SK-N-SH (cell line): ENCODE data around the gene DSCAML1. TPM values are rescaled to one million over a fixed set of nuclear protein-coding genes. Genes with fewer than 3 reads are reported as not detected.

Experiments used
- CTCF ChIA-PET: fragments of 300-600, 350-600 bp; formaldehyde crosslinking; extraction: SDS; loops from one replicate; lab custom pipeline; 2021; lab: Yijun Ruan, JAX
- POLR2A ChIA-PET: fragments of 350-600 bp; sonication (Branson Sonifier 250); formaldehyde crosslinking; extraction: SDS; loops from one replicate; lab custom pipeline; 2020; ENCODE audit warnings: antibody characterized with exemption, inconsistent platforms; lab: Yijun Ruan, JAX
- DNase-seq: peaks from one replicate; pipeline ENCODE4 v3.0.0; 2012
- H2AFZ ChIP-seq: fragments of 200-600 bp; sonication (generic); 2 replicates; pipeline ENCODE4 v1.8.1; 2016; ENCODE audit warnings: antibody characterized with exemption, mild to moderate bottlenecking, low read depth
- H3F3A ChIP-seq: fragments of 200-600 bp; sonication (generic); replicated peaks from 2 replicates; pipeline ENCODE3; 2016; ENCODE audit warnings: antibody characterized with exemption, mild to moderate bottlenecking; ENCODE audit not compliant: insufficient read depth
- H3K27ac ChIP-seq, 2 experiments: fragments of 200-500 bp in 1 of 2; fragments of 200-600 bp in 1 of 2; sonication (Bioruptor generic) in 1 of 2; sonication (generic), shearing (Covaris generic) in 1 of 2; 2 replicates each; pipeline versions ENCODE4 v1.5.1 to v1.6.1; 2014 to 2016; ENCODE audit warnings: low read depth in 2 of 2, inconsistent platforms in 1 of 2, low read length in 1 of 2, mild to moderate bottlenecking in 1 of 2, mixed read lengths in 1 of 2
- H3K27me3 ChIP-seq: fragments of 200-600 bp; sonication (generic), shearing (Covaris generic); 2 replicates; pipeline ENCODE4 v1.6.1; 2016; ENCODE audit warnings: mixed run types; ENCODE audit not compliant: insufficient read depth
- H3K36me3 ChIP-seq, 2 experiments: fragments of 200-500 bp in 1 of 2; fragments of 200-600 bp in 1 of 2; sonication (Bioruptor generic) in 1 of 2; sonication (generic) in 1 of 2; replicated peaks in 1 of 2; 2 replicates each; pipeline versions ENCODE3 to v1.5.1; 2014 to 2016; ENCODE audit warnings: low read length in 1 of 2, mild to moderate bottlenecking in 1 of 2; ENCODE audit not compliant: insufficient read depth in 2 of 2, control insufficient read depth in 1 of 2
- H3K4me1 ChIP-seq, 2 experiments: fragments of 200-500 bp in 1 of 2; fragments of 200-600 bp in 1 of 2; sonication (Bioruptor generic) in 1 of 2; sonication (generic), shearing (Covaris generic) in 1 of 2; 2 replicates each; pipeline versions ENCODE4 v1.5.1 to v1.6.1; 2014 to 2016; ENCODE audit warnings: low read depth in 1 of 2, low read length in 1 of 2, mixed run types in 1 of 2; ENCODE audit not compliant: insufficient read depth in 2 of 2, control insufficient read depth in 1 of 2
- H3K4me2 ChIP-seq: fragments of 200-600 bp; sonication (generic), shearing (Covaris generic); 2 replicates; pipeline ENCODE4 v1.6.1; 2017; ENCODE audit warnings: mixed run types
- H3K4me3 ChIP-seq, 2 experiments: fragments of 200-500 bp in 1 of 2; fragments of 200-600 bp in 1 of 2; sonication (Bioruptor generic) in 1 of 2; sonication (generic), shearing (Covaris generic) in 1 of 2; 2 replicates each; pipeline versions ENCODE4 v1.5.1 to v1.8.1; 2014 to 2016; ENCODE audit warnings: low read depth in 2 of 2, inconsistent platforms in 1 of 2, low read length in 1 of 2, mild to moderate bottlenecking in 1 of 2, mixed read lengths in 1 of 2, moderate library complexity in 1 of 2
- H3K79me2 ChIP-seq: fragments of 200-600 bp; sonication (generic); 2 replicates; pipeline ENCODE4 v1.8.1; 2017; ENCODE audit warnings: mild to moderate bottlenecking; ENCODE audit not compliant: insufficient read depth
- H3K9ac ChIP-seq: fragments of 200-600 bp; sonication (generic); 2 replicates; pipeline ENCODE4 v1.6.1; 2017; ENCODE audit warnings: mixed run types
- H3K9me2 ChIP-seq: fragments of 200-600 bp; sonication (generic); 2 replicates; pipeline ENCODE4 v1.6.1; 2017; ENCODE audit warnings: mixed run types
- H3K9me3 ChIP-seq: fragments of 200-600 bp; sonication (generic); 2 replicates; pipeline ENCODE4 v1.6.1; 2017; ENCODE audit warnings: mixed run types, mild to moderate bottlenecking, moderate library complexity
- H4K20me1 ChIP-seq: fragments of 200-600 bp; sonication (generic); 2 replicates; pipeline ENCODE4 v1.6.1; 2017; ENCODE audit warnings: mild to moderate bottlenecking, mixed run types; ENCODE audit not compliant: insufficient read depth
- CHD2 ChIP-seq: fragments of 150-350 bp; IDR thresholded peaks from 2 replicates; pipeline ENCODE4 v1.6.1; 2018; ENCODE audit warnings: low read length; ENCODE audit not compliant: partially characterized antibody
- ELF1 ChIP-seq: IDR thresholded peaks from 2 replicates; pipeline ENCODE4 v1.4.0; 2012
- EZH2phosphoT487 ChIP-seq: fragments of 200-600 bp; sonication (generic); IDR thresholded peaks from 2 replicates; pipeline ENCODE4 v1.6.1; 2017; ENCODE audit warnings: low read depth, mixed run types, mild to moderate bottlenecking, antibody characterized with exemption, moderate library complexity, borderline replicate concordance
- GATA2 ChIP-seq: sonication (generic); formaldehyde crosslinking; IDR thresholded peaks from 2 replicates; pipeline ENCODE4 v1.5.0; 2020; ENCODE audit warnings: mild to moderate bottlenecking, missing genetic modification reagents
- MAX ChIP-seq: IDR thresholded peaks from 2 replicates; pipeline ENCODE4 v1.4.0; 2012; ENCODE audit warnings: low read depth
- NFIC ChIP-seq: IDR thresholded peaks from 2 replicates; pipeline ENCODE4 v1.4.0; 2012; ENCODE audit warnings: borderline replicate concordance
- POLR2AphosphoS5 ChIP-seq: IDR thresholded peaks from 2 replicates; pipeline ENCODE4 v1.6.1; 2012; ENCODE audit warnings: low read depth, low read length
- RAD21 ChIP-seq: IDR thresholded peaks from 2 replicates; pipeline ENCODE4 v1.6.1; 2012; ENCODE audit warnings: mild to moderate bottlenecking, low read length
- REST ChIP-seq: IDR thresholded peaks from 2 replicates; pipeline ENCODE4 v1.6.1; 2012; ENCODE audit warnings: mild to moderate bottlenecking, low read depth, low read length, moderate library complexity
- RFX5 ChIP-seq: IDR thresholded peaks from 2 replicates; pipeline ENCODE4 v1.6.1; 2012; ENCODE audit warnings: mild to moderate bottlenecking, improper control_type of control experiment, low read length
- SIN3A ChIP-seq: IDR thresholded peaks from 2 replicates; pipeline ENCODE4 v1.6.1; 2012; ENCODE audit warnings: low read depth, mild to moderate bottlenecking, low read length, moderate library complexity, borderline replicate concordance
- TCF12 ChIP-seq: IDR thresholded peaks from 2 replicates; pipeline ENCODE4 v1.4.0; 2012
- TEAD4 ChIP-seq: IDR thresholded peaks from 2 replicates; pipeline ENCODE4 v1.4.0; 2012; ENCODE audit warnings: mild to moderate bottlenecking, borderline replicate concordance; ENCODE audit not compliant: insufficient read depth
- USF1 ChIP-seq: IDR thresholded peaks from 2 replicates; pipeline ENCODE4 v1.4.0; 2012; ENCODE audit warnings: low read depth, borderline replicate concordance
- USF2 ChIP-seq: fragments of 150-350 bp; IDR thresholded peaks from 2 replicates; pipeline ENCODE4 v1.6.1; 2017; ENCODE audit warnings: antibody characterized with exemption, low read length, low read depth, borderline replicate concordance
- YY1 ChIP-seq: IDR thresholded peaks from 2 replicates; pipeline ENCODE4 v1.4.0; 2012; ENCODE audit warnings: low read depth, mild to moderate bottlenecking
- WGBS: methylation state at CpG from one replicate; pipeline ENCODE4 v1.1.6; 2017; ENCODE audit warnings: low lambda C conversion rate; 5-methylcytosine and 5-hydroxymethylcytosine counted together
- polyA plus RNA-seq, 3 experiments: library from polyadenylated mRNA; depleted of rRNA; stranded (reverse); fragments of >200 nt; gene quantifications; 2 replicates each; pipeline ENCODE4 v1.2.3, GENCODE V29; 2012

DSCAML1 gene
- polyA plus RNA-seq, 1 of the 3 experiments (the other 2 are of a cell fraction) = not detected

GRCh38 chr11:117805045-117805444 lies 8.0 kb upstream of the DSCAML1 start:
- ChIA-PET POLR2A (no interaction called here), CTCF (interaction anchor here (0.8 to 15.4 kb wide), 8 partner anchors 10 to 379 kb away, joined by 3 to 449 read pairs (median 67); partner anchors contain the start of gene FXYD2)
- H3K9me3 ChIP-seq = no peaks in the 10 kb centered on the region
- H3K27ac ChIP-seq = no peak overlapping the region
- WGBS = 0% methylated on average over 1 of the region's 1 CpG
- H3K4me3 ChIP-seq = no peak overlapping the region
- no peak overlapping the region for H3K9ac ChIP-seq
- H3K4me1 ChIP-seq = peaks cover 0 to 5% of the 10 kb centered on the region in 2 experiments; a peak in 1 of 4 replicates
- H3K36me3 ChIP-seq = no peaks in the 10 kb centered on the region
- no peaks in the 10 kb centered on the region for H3K9me2 ChIP-seq
- no peaks in the 10 kb centered on the region for H3K79me2 ChIP-seq
- H3F3A ChIP-seq = no peaks in the 10 kb centered on the region
- H2AFZ ChIP-seq = no peak overlapping the region
- no peak overlapping the region for H3K4me2 ChIP-seq
- TF ChIP-seq NFIC = no peak
- no peak for TF ChIP-seq GATA2 (CRISPR knock-in tag)
- TF ChIP-seq TCF12 = no peak
- TF ChIP-seq REST = no peak
- TF ChIP-seq EZH2phosphoT487 = no peak
- no peak for TF ChIP-seq MAX
- no peak for TF ChIP-seq RAD21
- TF ChIP-seq YY1 = no peak
- no peak for TF ChIP-seq ELF1
- TF ChIP-seq RFX5 = no peak
- TF ChIP-seq SIN3A = no peak
- no peak for DNase-seq
- peaks cover 25% of the 10 kb centered on the region; the same call in 1 of the 2 replicates for H3K27me3 ChIP-seq
- H4K20me1 ChIP-seq = no peaks in the 10 kb centered on the region

GRCh38 chr11:117803896-117804295 lies 6.9 kb upstream of the DSCAML1 start:
- no peak for DNase-seq

More at GRCh38 chr11:117803896-117804295, 6.9 kb upstream of the DSCAML1 start:
- Histone ChIP-seq H3K79me2 (no peaks in the 10 kb centered on the region), H3K9ac (no peak overlapping the region), H3K27me3 (peaks cover 29% of the 10 kb centered on the region; the same call in 1 of the 2 replicates), H2AFZ (no peak overlapping the region), H3F3A (no peaks in the 10 kb centered on the region), H3K9me2 (no peaks in the 10 kb centered on the region), H3K4me1 (peaks cover 0 to 2% of the 10 kb centered on the region in 2 experiments; a peak in 1 of 4 replicates), H4K20me1 (no peaks in the 10 kb centered on the region), H3K9me3 (no peaks in the 10 kb centered on the region), H3K4me3 (no peak overlapping the region), H3K27ac (no peak overlapping the region), H3K4me2 (no peak overlapping the region), H3K36me3 (no peaks in the 10 kb centered on the region)
- POLR2A ChIA-PET = no interaction called here
- TF ChIP-seq REST (no peak), POLR2AphosphoS5 (no peak), YY1 (no peak), CHD2 (no peak), RFX5 (no peak), TEAD4 (no peak), TCF12 (no peak), USF1 (no peak), USF2 (no peak)
- CTCF ChIA-PET = interaction anchor here (1.4 to 15.4 kb wide), 6 partner anchors 9 to 378 kb away, joined by 3 to 449 read pairs (median 143); partner anchors contain the start of gene FXYD2
- 85% methylated on average over 4 of the region's 8 CpGs for WGBS
